HL-60 (cell line): Measurements from ENCODE around the gene PTGIR.

Experiments used
- DNase-seq, 2 experiments: peaks; one replicate each; pipeline ENCODE4 v3.0.0-alpha.2; 2010 to 2020; ENCODE audit warnings: low read depth in 1 of 2, low spot score in 1 of 2
- H3K27ac ChIP-seq: fragments of 250-450 bp; sonication (Bioruptor Pico); replicated peaks from 2 replicates; pipeline ENCODE4 v1.5.1; 2020; ENCODE audit warnings: mild to moderate bottlenecking, moderate library complexity
- H3K27me3 ChIP-seq: fragments of 250-450 bp; sonication (Bioruptor Pico); 2 replicates; pipeline ENCODE4 v1.5.1; 2021; ENCODE audit warnings: mild to moderate bottlenecking, moderate library complexity; ENCODE audit not compliant: insufficient read depth, poor library complexity, severe bottlenecking
- H3K4me3 ChIP-seq: replicated peaks from 2 replicates; pipeline ENCODE4 v1.5.1; 2011; ENCODE audit warnings: mild to moderate bottlenecking, control low read depth, low read length; ENCODE audit not compliant: insufficient read depth
- CTCF ChIP-seq: IDR thresholded peaks from one replicate; pipeline ENCODE4 v1.5.1; 2011; ENCODE audit warnings: low read length, control low read depth, inconsistent platforms; ENCODE audit not compliant: insufficient read depth
- GABPA ChIP-seq: IDR thresholded peaks from 2 replicates; pipeline ENCODE4 v1.6.1; 2012; ENCODE audit warnings: low read depth
- POLR2AphosphoS5 ChIP-seq: IDR thresholded peaks from 2 replicates; pipeline ENCODE4 v1.6.1; 2012; ENCODE audit warnings: low read depth
- REST ChIP-seq: IDR thresholded peaks from 2 replicates; pipeline ENCODE4 v1.6.1; 2012; ENCODE audit warnings: low read depth; ENCODE audit not compliant: insufficient replicate concordance
- SPI1 ChIP-seq: IDR thresholded peaks from 2 replicates; pipeline ENCODE4 v1.6.1; 2012; ENCODE audit warnings: low read depth, mild to moderate bottlenecking, borderline replicate concordance

Gene PTGIR

GRCh38 chr19:46644720-46645119 lies 19.8 kb upstream of the PTGIR start:
- Histone ChIP-seq H3K27me3 (peaks cover 24% of the 10 kb centered on the region), H3K4me3 (no peak overlapping the region), H3K27ac (no peak overlapping the region)
- DNase-seq = no peak
- no peak for TF ChIP-seq CTCF
- TF ChIP-seq GABPA = no peak
- no peak for TF ChIP-seq SPI1
- no peak for TF ChIP-seq POLR2AphosphoS5

- no peak overlapping the region for H3K4me3 ChIP-seq
- no peak for DNase-seq
- peaks cover 40% of the 10 kb centered on the region for H3K27me3 ChIP-seq
- TF ChIP-seq CTCF = no peak
- no peak overlapping the region for H3K27ac ChIP-seq
These were observed 15.8 kb upstream of the PTGIR start for GRCh38 chr19:46640656-46641055.

DNA sequence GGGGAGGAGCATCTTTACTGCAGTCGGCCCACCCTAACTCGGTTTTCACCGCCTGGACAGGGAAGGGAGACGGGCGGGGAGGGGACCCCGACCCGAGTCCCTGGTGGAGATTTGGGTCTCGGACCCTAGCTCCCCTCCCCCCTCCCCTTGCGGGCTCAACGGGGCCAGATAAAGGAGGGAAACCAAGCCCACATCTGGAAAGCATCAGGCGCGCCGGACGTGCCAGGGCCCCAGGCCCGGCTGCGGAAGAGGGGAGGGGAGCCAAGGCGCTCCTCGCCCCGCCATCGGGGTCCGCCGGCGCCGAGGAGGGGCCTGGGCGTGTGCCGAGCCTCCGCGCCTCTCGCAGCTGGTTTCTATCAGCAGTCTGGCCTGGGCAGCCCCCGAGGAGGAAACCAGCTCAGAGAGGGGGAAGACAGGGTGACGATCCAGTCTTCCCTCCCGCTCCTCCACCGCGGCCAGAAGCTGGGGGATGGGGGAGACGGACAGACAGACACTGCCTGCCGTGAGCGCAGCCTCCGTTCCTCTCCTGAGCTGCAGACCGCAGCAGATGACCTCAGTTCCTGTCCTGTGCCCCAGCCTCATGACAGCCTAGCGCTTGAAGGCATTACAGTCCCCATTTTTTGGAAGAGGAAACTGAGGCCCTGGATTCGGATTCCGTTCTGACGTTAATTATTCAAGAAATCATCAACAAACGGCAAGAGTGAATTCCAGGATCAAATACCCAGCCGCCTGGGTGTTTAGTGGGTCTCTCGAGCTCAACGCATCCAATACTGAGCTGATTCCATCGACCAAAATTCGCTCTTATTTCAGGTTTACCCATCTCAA lies 14.7 kb upstream of the PTGIR start:
- no peak overlapping the region for H3K27ac ChIP-seq
- peak; percentile 36 to 57 for DNase-seq
- peak overlapping the region; percentile 31 for H3K4me3 ChIP-seq
- H3K27me3 ChIP-seq = peaks cover 47% of the 10 kb centered on the region
- no peak for TF ChIP-seq POLR2AphosphoS5

DNA sequence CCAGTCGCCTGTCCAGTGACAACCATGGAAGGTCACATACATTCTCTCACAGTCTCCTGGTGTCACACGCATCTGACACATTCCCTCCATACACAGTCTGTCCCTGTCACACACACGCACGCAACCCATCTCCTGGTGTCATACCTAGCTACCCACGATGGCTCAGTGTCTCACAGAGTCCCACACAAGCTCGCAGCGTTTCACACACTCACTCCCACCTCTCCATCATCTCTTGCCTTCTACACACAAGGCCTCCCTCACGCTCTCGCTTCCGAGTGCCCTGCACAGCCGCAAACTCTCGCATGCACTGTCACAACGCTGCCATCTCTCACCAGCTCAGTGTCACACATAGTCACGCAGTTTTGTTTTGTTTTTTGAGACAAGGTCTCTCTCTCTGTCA lies 12.3 kb upstream of the PTGIR start:
- Histone ChIP-seq H3K27me3 (peaks cover 64% of the 10 kb centered on the region), H3K4me3 (no peak overlapping the region), H3K27ac (no peak overlapping the region)
- TF ChIP-seq POLR2AphosphoS5 = no peak
- TF ChIP-seq CTCF = no peak
- TF ChIP-seq SPI1 = no peak
- no peak for TF ChIP-seq REST
- no peak for TF ChIP-seq GABPA
- no peak for DNase-seq

- no peak within 1 kb of the TSS for H3K4me3 ChIP-seq
- H3K27ac ChIP-seq = no peak within 1 kb of the TSS
- no peak for DNase-seq
- peaks cover 70% of the 10 kb centered on the region for H3K27me3 ChIP-seq
- TF ChIP-seq CTCF = no peak
- no peak for TF ChIP-seq SPI1
- TF ChIP-seq REST = no peak
- TF ChIP-seq POLR2AphosphoS5 = no peak
- TF ChIP-seq GABPA = no peak
These were observed 11.3 kb upstream of the PTGIR start, which contains the start of gene GNG8 for GRCh38 chr19:46635920-46636761. Gene GNG8, minus strand, starts transcription at chr19:46636202. Its CDS starts 1,520 bp downstream, at chr19:46634682.
